CD8-positive, alpha-beta memory T cell (primary cell): ENCODE measurements around the gene DEDD. TPM values are rescaled to one million over a fixed set of nuclear protein-coding genes. Genes with fewer than 3 reads are reported as not detected.

ENCODE experiments used
- CTCF ChIA-PET: fragments of 350-600 bp; sonication (Branson Sonifier 250); formaldehyde crosslinking; loops from one replicate; lab custom pipeline; 2021; ENCODE audit warnings: antibody characterized with exemption; lab: Charles Lee
- POLR2A ChIA-PET: fragments of 350-600 bp; sonication (Branson Sonifier 250); formaldehyde crosslinking; loops from one replicate; lab custom pipeline; 2021; ENCODE audit warnings: antibody characterized with exemption; lab: Charles Lee
- DNase-seq, 5 donors: peaks; one replicate each; pipeline versions ENCODE4 v3.0.0 to v3.0.0-alpha.2; 2020 to 2022; ENCODE audit warnings: mixed read lengths in 1 of 5
- H3K27ac ChIP-seq: one replicate; pipeline ENCODE4 v1.7.0; 2013; ENCODE audit warnings: low read depth, mild to moderate bottlenecking, low read length, moderate library complexity
- H3K27me3 ChIP-seq: 2 replicates; pipeline ENCODE4 v1.7.0; 2013; ENCODE audit warnings: low read length, mild to moderate bottlenecking; ENCODE audit not compliant: insufficient read depth, poor library complexity, severe bottlenecking
- H3K36me3 ChIP-seq: 2 replicates; pipeline ENCODE4 v1.7.0; 2013; ENCODE audit warnings: mild to moderate bottlenecking, low read length, moderate library complexity; ENCODE audit not compliant: insufficient read depth
- H3K4me1 ChIP-seq: 2 replicates; pipeline ENCODE4 v1.7.0; 2013; ENCODE audit warnings: mild to moderate bottlenecking, low read length, moderate library complexity; ENCODE audit not compliant: insufficient read depth
- H3K4me3 ChIP-seq: 2 replicates; pipeline ENCODE4 v1.7.0; 2013; ENCODE audit warnings: mild to moderate bottlenecking, low read length
- H3K9me3 ChIP-seq: 2 replicates; pipeline ENCODE4 v1.7.0; 2013; ENCODE audit warnings: mild to moderate bottlenecking, low read length
- H3K27ac Mint-ChIP-seq, 8 donors: one replicate each; pipeline ENCODE4 v1.8.0; 2020 to 2021; ENCODE audit warnings: mixed read lengths in 8 of 8, mild to moderate bottlenecking in 6 of 8, inconsistent platforms in 3 of 8, moderate library complexity in 3 of 8
- H3K27me3 Mint-ChIP-seq, 2 donors: one replicate each; pipeline ENCODE4 v1.8.0; 2020 to 2021; ENCODE audit warnings: mixed read lengths in 2 of 2, mild to moderate bottlenecking in 1 of 2, moderate library complexity in 1 of 2
- H3K36me3 Mint-ChIP-seq, 3 donors: one replicate each; pipeline ENCODE4 v1.8.0; 2020 to 2021; ENCODE audit warnings: mixed read lengths in 3 of 3, inconsistent platforms in 1 of 3, mild to moderate bottlenecking in 1 of 3
- H3K4me1 Mint-ChIP-seq, 3 donors: one replicate each; pipeline ENCODE4 v1.8.0; 2020 to 2021; ENCODE audit warnings: mixed read lengths in 3 of 3, inconsistent platforms in 1 of 3, mild to moderate bottlenecking in 1 of 3
- H3K4me3 Mint-ChIP-seq, 7 donors: one replicate each; pipeline ENCODE4 v1.8.0; 2020 to 2021; ENCODE audit warnings: mixed read lengths in 7 of 7, mild to moderate bottlenecking in 6 of 7, moderate library complexity in 4 of 7, inconsistent platforms in 2 of 7
- H3K9me3 Mint-ChIP-seq, 5 donors: one replicate each; pipeline ENCODE4 v1.8.0; 2020 to 2022; ENCODE audit warnings: mixed read lengths in 5 of 5, mild to moderate bottlenecking in 3 of 5, moderate library complexity in 2 of 5, inconsistent platforms in 1 of 5
- polyA plus RNA-seq: library from polyadenylated mRNA; unstranded; fragments of 300-500 nt; fragmentation: Illumina TruSeq; gene quantifications from one replicate; pipeline ENCODE4 v1.2.3, GENCODE V29; 2021
- total RNA-seq, 2 experiments: library from RNA; stranded (reverse); gene quantifications; one replicate each; pipeline ENCODE4 v1.2.3, GENCODE V29; 2021

The DEDD gene
- total and polyA plus RNA-seq, 3 experiments from 2014 or later = 30.0 to 41.9 (median 41.0) TPM

DNA sequence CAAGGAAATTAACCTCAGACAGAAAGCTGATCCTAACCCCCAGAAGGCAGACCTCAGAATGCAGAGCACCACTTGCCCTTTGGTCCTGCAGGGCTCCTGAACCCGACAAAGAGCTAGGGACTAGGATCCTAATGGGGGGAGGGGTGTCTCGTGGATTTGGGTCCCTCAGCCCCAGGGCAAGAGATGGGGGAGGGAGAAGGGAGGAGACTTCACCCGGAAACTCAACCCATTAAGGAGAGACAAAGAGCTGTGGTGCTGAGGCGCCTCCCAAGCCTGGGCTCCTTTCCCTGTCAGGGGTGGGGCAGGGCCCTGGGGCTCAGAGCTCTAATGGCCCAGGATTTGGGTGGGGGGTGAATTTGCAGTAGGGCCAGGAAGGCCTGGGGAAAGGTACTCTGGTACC, 46.0 kb downstream of the DEDD start:
- Histone ChIP-seq H3K27me3 (no peaks in the 10 kb centered on the region), H3K4me1 (no peaks in the 10 kb centered on the region), H3K4me3 (no peak overlapping the region), H3K9me3 (no peaks in the 10 kb centered on the region), H3K36me3 (no peaks in the 10 kb centered on the region), H3K27ac (no peak overlapping the region)
- H3K36me3 Mint-ChIP-seq = no peaks in the 10 kb centered on the region
- ChIA-PET CTCF (interaction anchor here (1.1 to 4.0 kb wide), 2 partner anchors 11 to 90 kb away, joined by 3 to 14 read pairs; partner anchors contain the start of gene KLHDC9), POLR2A (no interaction called here)
- no peaks in the 10 kb centered on the region for H3K9me3 Mint-ChIP-seq
- no peak overlapping the region for H3K27ac Mint-ChIP-seq
- H3K4me3 Mint-ChIP-seq = no peak overlapping the region
- peaks cover 0 to 1% of the 10 kb centered on the region in 2 donors for H3K27me3 Mint-ChIP-seq
- peaks cover 0 to 2% (median 0%) of the 10 kb centered on the region in 3 donors for H3K4me1 Mint-ChIP-seq
- no peak for DNase-seq

DNA sequence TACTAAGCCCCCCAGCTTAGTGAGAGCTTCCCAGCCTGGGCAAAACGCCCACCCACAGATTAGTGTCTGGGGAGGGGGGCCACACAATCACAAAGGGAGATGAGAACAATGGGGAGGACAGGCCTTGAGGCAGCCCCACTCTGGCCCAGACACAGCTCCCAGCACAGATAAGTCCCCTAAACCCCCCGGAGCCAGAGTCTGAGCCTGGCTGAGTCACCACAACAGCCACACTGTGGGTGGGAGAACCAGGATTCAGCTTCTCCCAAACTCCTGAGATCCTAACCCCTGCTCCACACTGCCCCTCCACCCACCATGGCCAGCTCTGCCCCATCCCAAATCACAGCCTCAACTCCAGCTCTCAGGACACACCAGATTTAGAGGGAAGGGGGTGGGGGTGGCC, 47.3 kb downstream of the DEDD start:
- Mint-ChIP-seq H3K9me3 (no peaks in the 10 kb centered on the region), H3K4me1 (no peaks in the 10 kb centered on the region), H3K36me3 (no peaks in the 10 kb centered on the region), H3K27me3 (peaks cover 0 to 2% of the 10 kb centered on the region in 2 donors), H3K4me3 (no peak overlapping the region), H3K27ac (no peak overlapping the region)
- Histone ChIP-seq H3K36me3 (no peaks in the 10 kb centered on the region), H3K4me3 (no peak overlapping the region), H3K27ac (no peak overlapping the region), H3K4me1 (no peaks in the 10 kb centered on the region), H3K27me3 (no peaks in the 10 kb centered on the region), H3K9me3 (no peaks in the 10 kb centered on the region)
- ChIA-PET CTCF (interaction anchor here (1.4 to 4.0 kb wide), 2 partner anchors 13 to 14 kb away, joined by 6 to 14 read pairs; partner anchors contain the start of gene KLHDC9), POLR2A (interaction anchor here (0.5 kb wide), 1 partner anchor 318 kb away, joined by 7 read pairs; no protein-coding TSS in a partner anchor)
- no peak for DNase-seq

DNA sequence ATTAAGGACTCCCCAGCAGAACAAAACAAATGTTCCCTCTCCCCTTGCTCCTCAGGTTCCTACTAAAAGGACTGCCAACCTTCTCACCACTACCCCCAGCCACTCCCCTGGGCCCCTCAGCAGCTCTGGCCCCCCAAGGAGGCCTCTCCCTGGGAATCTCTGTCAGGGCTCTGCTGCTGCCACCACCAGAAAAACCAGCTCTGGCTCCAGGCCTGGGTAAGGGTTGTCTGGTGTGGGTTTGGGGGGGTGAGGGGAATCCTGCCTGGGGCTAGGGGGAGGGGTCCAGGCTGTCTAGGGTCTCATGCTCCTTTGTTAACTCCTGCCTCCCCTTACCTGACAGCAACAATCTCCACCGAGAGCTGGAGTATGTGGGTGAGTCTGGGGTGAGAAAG, 47.9 kb downstream of the DEDD start:
- Histone ChIP-seq H3K9me3 (no peaks in the 10 kb centered on the region), H3K4me1 (no peaks in the 10 kb centered on the region), H3K27ac (no peak overlapping the region), H3K4me3 (no peak overlapping the region), H3K27me3 (no peaks in the 10 kb centered on the region), H3K36me3 (no peaks in the 10 kb centered on the region)
- Mint-ChIP-seq H3K4me1 (no peaks in the 10 kb centered on the region), H3K27ac (no peak overlapping the region), H3K9me3 (no peaks in the 10 kb centered on the region), H3K36me3 (no peaks in the 10 kb centered on the region), H3K27me3 (peaks cover 0 to 2% of the 10 kb centered on the region in 2 donors), H3K4me3 (no peak overlapping the region)
- DNase-seq = no peak
- CTCF ChIA-PET = interaction anchor here (1.4 to 4.0 kb wide), 2 partner anchors 13 kb away, joined by 6 to 14 read pairs; partner anchors contain the start of gene KLHDC9
- POLR2A ChIA-PET = no interaction called here

DNA sequence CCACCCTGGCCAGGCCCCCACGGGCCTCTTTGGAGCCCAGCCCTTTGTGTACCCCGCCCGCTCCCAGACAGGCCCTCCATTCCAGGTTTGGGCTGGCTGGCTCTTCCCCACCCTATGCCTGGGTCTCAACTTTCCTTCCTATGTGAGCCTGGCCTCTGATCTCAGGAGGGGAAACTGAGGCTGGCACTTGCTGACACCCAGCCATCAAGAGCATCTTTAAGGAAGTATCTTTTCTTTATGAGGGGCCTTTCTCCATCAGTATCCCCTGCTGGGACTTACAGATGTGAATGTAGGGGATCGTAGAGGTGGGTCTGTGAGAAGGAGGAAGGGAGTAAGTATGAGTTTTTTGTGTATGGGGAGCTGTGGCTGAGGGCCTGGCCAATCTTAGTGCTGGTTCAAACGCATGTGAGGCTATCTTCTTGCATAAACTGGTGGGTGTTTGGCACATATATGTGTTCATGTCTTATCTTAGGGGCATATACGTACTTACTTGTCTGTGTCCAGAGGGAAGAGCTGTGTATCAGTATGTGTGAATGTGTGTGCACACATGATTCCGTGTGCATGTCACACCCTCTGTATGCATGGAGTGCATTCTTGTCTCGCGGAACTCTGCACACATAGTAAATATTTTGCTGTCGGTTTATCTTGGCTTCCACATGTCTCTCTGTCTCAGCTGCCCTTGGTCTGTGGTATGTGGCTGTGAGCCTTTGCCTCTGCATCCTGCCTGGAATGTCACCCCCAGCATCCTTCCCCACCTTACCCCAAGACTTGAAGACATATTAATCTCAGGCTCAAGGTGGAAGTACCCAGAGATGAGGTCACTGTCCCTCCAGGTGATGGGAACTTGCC, 48.5 kb downstream of the DEDD start:
- Histone ChIP-seq H3K4me1 (no peaks in the 10 kb centered on the region), H3K36me3 (no peaks in the 10 kb centered on the region), H3K27me3 (no peaks in the 10 kb centered on the region), H3K4me3 (no peak overlapping the region), H3K9me3 (no peaks in the 10 kb centered on the region), H3K27ac (no peak overlapping the region)
- no peak for DNase-seq
- POLR2A ChIA-PET = no interaction called here
- no peaks in the 10 kb centered on the region for H3K9me3 Mint-ChIP-seq
- H3K36me3 Mint-ChIP-seq = no peaks in the 10 kb centered on the region
- CTCF ChIA-PET = interaction anchor here (1.4 to 4.0 kb wide), 2 partner anchors 12 to 14 kb away, joined by 6 to 14 read pairs; partner anchors contain the start of gene KLHDC9
- H3K4me3 Mint-ChIP-seq = no peak overlapping the region
- peak overlapping the region in 1 of 8 donors; percentile 2 for H3K27ac Mint-ChIP-seq
- H3K4me1 Mint-ChIP-seq = no peaks in the 10 kb centered on the region
- H3K27me3 Mint-ChIP-seq = peaks cover 0 to 2% of the 10 kb centered on the region in 2 donors

DNA sequence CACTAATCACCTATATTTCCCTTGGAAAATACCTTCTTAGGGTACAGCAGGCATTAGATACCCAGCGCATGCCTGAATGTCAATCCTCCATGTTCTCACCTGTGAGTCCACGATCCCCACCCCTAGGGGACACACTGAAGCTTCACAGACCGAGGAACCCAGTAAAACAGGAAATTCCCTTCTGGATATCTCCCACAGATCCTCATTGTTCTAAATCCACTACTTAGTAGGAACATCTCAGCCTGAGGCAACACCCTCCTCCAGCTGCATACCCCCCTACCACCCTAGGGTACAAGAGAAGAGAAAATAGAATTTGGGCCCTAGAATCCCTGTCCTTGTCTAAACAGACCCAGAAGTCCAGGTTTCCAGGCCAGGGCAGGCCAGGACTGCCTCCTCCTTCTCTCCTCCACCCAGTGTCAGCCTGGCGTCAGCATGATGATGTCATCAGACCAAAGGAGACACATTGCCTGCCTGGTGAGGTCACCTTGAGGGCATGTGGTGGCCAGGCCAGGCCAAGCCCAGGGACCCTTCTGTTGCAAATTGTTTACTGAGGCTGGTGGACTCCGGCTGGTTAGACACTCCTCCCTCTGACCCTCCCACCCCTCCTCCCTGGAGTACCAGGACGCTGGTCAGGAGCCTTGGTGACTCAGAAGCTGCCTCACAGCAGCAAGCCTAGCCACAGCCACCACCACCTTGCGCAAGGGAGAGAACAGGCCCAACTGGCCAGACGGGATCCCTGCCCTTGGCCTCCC, 49.3 kb downstream of the DEDD start:
- Histone ChIP-seq H3K9me3 (no peaks in the 10 kb centered on the region), H3K36me3 (no peaks in the 10 kb centered on the region), H3K4me1 (no peaks in the 10 kb centered on the region), H3K4me3 (no peak overlapping the region), H3K27ac (no peak overlapping the region), H3K27me3 (no peaks in the 10 kb centered on the region)
- no peak for DNase-seq
- Mint-ChIP-seq H3K4me1 (no peaks in the 10 kb centered on the region), H3K27ac (peak overlapping the region in 2 of 8 donors; percentile 8 to 58), H3K9me3 (no peaks in the 10 kb centered on the region), H3K4me3 (no peak overlapping the region), H3K27me3 (peaks cover 0 to 3% of the 10 kb centered on the region in 2 donors), H3K36me3 (no peaks in the 10 kb centered on the region)
- CTCF ChIA-PET = no interaction called here
- POLR2A ChIA-PET = no interaction called here

DNA sequence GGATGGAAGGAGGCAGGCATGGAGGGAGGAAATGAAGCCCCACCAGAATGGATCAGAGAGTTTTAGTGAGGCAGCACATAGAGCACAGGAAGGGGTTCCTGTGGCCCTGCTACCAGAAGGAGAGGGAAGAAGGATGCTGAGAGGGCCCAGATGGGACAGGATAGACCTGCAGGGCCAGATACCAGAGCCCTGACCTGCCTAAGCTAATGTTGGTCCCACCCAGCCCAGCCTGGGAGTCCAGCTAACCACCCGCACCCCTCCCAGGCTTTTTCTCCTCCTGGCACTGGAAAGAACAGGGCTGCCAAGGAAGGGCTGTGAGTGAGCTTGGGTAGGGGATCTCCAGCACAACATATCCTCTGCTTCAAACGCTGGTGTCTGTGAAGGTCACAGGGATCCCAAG, 50.0 kb downstream of the DEDD start:
- Mint-ChIP-seq H3K27me3 (peaks cover 0 to 3% of the 10 kb centered on the region in 2 donors), H3K9me3 (no peaks in the 10 kb centered on the region), H3K36me3 (no peaks in the 10 kb centered on the region), H3K4me1 (no peaks in the 10 kb centered on the region), H3K27ac (peak overlapping the region in 1 of 8 donors; percentile 58), H3K4me3 (no peak overlapping the region)
- no peaks in the 10 kb centered on the region for H3K27me3 ChIP-seq
- H3K4me3 ChIP-seq = no peak overlapping the region
- ChIA-PET POLR2A (no interaction called here), CTCF (no interaction called here)
- H3K27ac ChIP-seq = no peak overlapping the region
- no peaks in the 10 kb centered on the region for H3K4me1 ChIP-seq
- H3K9me3 ChIP-seq = no peaks in the 10 kb centered on the region
- DNase-seq = no peak
- no peaks in the 10 kb centered on the region for H3K36me3 ChIP-seq

DNA sequence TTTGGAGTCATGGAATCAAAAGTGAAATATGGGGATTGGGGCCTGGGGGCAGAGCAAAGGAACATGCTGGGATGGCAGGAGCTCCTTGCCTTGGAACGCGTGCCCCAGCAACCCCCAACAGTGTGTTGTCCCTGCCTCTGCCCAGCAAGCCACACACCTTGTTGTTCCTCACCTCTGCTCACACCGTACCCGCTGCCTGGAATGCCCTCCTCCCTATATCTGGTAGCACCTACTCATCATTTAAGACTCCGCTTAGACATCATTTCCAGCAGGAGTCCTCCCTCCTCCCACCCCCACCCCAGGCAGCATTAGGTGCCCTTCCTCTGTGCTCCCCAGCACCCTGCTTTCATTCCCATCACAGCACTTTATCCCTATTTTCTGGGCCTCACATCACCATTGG, 50.9 kb downstream of the DEDD start:
- H3K27ac Mint-ChIP-seq = peak overlapping the region in 1 of 8 donors; percentile 7
- H3K4me1 ChIP-seq = no peaks in the 10 kb centered on the region
- no peaks in the 10 kb centered on the region for H3K36me3 ChIP-seq
- no peak for DNase-seq
- H3K4me3 Mint-ChIP-seq = no peak overlapping the region
- no peaks in the 10 kb centered on the region for H3K9me3 Mint-ChIP-seq
- no peak overlapping the region for H3K4me3 ChIP-seq
- H3K27me3 ChIP-seq = no peaks in the 10 kb centered on the region
- ChIA-PET CTCF (no interaction called here), POLR2A (no interaction called here)
- peaks cover 0 to 3% of the 10 kb centered on the region in 2 donors for H3K27me3 Mint-ChIP-seq
- no peaks in the 10 kb centered on the region for H3K4me1 Mint-ChIP-seq
- no peak overlapping the region for H3K27ac ChIP-seq
- H3K9me3 ChIP-seq = no peaks in the 10 kb centered on the region
- no peaks in the 10 kb centered on the region for H3K36me3 Mint-ChIP-seq
